GM19238 (cell line): ENCODE results near the gene UST.

Experiments used
- DNase-seq: peaks from one replicate; pipeline ENCODE4 v3.0.0; 2011; ENCODE audit warnings: low spot score; ENCODE audit not compliant: insufficient read length

The UST gene

GRCh38 chr6:148803979-148804378 is 57.1 kb downstream of the UST start:
- no peak for DNase-seq

- no peak for DNase-seq
Measured at GRCh38 chr6:148805777-148806176, 58.9 kb downstream of the UST start.

GRCh38 chr6:148807784-148808183 is 61.0 kb downstream of the UST start:
- DNase-seq = no peak

DNA sequence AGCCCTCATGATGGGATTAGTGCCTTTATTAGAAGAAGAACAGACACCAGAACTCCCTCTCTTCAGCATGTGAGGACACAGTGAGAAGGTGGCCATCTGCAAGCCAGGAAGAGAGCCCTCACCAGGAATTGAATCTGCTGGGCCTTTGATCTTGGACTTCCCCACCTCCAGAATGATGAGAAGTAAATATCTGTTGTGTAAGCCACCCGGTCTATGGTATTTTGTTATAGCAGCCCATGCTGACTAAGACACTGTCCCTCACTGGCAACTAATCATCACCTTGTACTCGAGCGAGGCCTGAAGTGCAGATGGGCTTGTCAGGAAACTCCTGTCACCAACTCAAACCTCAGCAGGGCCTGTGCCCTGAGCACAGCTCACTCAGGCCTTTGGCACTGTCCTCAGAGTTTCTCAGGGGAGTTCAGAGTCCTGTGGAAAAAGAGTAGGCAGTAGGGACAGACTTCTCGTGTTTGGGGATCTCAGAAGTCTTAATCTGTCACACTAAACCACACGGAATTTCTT is 62.0 kb downstream of the UST start:
- DNase-seq = no peak

DNA sequence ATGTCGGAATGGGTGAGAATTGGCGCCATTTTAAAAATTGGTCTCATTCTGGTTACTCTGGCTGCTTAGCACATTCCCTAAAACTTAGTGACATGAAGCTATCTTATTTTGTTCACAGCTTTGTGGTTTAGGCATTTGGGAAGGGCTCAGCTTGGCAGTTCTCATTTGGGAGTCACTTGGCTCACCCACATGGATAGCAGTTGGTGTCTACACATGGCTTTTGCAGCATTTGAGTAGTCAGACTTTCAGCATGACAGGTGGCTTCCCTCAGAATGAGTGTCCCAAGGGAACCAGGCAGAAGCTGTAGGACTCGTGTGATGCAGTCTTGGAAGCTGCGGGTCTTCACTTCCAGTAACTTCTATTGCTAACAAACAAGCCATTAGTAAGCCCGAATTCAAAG is 64.6 kb downstream of the UST start:
- no peak for DNase-seq

DNA sequence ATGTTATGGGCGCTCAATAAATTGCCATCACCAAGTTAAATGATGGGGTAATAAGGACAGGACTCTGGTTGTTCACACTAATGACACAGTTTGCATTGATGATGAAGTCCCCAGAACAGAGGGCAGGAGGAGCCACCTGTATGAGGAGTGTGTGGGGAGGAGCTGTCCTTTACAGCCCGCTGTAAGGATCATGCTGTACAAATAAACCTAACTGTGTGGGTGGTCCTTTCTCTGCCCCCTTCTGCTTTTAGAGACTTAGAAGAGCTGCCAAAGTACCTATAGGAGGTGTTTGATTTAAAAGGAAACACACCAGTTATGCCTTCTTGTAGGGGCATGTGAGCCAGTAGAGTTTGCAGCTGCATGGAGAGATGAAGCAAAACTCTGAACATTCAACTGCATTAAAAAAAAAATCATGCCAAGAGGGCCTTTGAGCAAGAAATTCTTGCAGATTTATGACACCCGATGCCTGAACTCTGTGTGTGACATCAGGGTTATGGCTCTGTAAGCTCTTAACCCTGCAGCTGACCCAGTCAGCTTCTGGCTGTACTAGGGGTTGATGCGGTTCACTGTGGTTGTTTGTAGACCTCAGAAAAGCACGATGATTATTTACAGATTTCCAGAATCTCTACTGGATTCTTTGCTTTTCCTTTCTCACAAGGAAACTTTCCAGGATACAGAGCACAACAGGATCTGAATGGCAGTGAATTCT is 67.4 kb downstream of the UST start:
- no peak for DNase-seq

DNA sequence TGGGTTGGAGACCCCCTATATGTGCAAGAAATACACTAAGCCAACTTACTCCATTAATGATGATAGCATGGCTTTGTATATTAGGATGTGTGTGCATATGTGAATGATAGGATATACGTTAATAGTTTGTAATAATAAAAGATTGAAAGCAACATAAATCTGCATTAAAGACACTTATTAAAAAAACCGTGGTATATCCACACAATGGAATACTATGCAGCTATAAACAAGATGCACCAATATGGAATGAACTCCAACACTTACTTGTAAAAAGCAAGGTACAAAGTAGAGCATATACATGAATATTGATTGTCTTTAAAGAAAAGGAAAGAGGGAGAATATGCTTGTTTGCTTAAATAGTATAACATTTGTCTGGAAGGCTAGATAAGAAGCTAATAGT is 68.0 kb downstream of the UST start:
- no peak for DNase-seq

GRCh38 chr6:148816117-148816516 is 69.3 kb downstream of the UST start:
- no peak for DNase-seq

GRCh38 chr6:148817689-148818088 is 70.9 kb downstream of the UST start:
- DNase-seq = no peak

GRCh38 chr6:148818939-148819575 is 72.2 kb downstream of the UST start:
- DNase-seq = no peak

DNA sequence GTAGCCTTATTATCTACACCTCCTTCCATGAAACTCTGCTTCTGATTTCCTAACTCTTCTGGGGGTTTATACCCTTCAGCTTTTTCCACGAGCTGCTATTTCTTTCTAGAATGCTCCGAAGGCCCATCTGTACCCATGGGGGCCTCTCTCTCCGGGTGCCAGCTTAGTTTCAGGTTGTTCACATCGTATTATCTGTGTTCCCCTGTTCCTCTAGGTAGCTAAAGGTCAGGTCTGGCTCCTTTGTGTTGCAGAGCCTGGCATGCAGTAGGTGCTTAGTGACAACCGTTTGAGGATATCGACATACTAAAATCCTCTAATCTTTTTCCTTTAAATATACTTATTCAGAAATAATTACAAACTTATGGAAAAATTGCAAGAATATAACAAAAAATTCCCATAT is 73.0 kb downstream of the UST start:
- no peak for DNase-seq

GRCh38 chr6:148822819-148823218 is 76.0 kb downstream of the UST start:
- no peak for DNase-seq

DNA sequence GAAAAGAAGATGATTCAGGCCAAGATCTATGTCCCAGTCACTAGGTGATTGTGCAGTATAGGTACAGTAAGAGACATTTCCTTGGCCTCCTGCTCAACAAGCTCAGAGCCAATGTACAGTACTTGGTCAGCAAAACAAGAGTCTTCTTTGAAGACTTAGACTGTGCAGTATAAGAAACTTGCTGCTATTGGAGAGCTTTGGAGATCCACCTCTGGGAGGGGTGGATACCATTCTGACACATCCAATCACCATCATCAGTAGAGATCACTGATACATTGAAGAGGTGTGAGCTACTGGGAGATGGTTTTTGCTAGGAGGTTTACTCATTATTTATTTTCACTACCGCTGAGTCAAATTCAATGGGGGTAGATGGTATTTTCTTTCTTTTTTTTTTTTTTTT is 77.5 kb downstream of the UST start:
- DNase-seq = no peak

DNA sequence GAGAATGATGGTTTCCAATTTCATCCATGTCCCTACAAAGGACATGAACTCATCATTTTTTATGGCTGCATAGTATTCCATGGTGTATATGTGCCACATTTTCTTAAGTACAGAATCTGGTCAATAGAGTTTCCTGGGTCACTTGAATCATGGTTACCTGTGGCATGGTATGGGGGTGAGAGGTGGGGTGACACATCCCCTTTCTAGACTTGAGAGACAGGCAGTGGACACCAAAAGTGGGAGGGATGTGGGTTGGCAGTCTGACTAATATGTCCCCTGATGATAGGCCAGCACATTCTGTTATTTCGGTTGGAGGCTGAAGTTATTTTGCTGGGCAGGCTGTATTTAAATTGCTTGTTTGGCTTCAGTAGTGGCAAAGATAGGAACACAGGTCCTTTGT is 78.1 kb downstream of the UST start:
- DNase-seq = no peak

DNA sequence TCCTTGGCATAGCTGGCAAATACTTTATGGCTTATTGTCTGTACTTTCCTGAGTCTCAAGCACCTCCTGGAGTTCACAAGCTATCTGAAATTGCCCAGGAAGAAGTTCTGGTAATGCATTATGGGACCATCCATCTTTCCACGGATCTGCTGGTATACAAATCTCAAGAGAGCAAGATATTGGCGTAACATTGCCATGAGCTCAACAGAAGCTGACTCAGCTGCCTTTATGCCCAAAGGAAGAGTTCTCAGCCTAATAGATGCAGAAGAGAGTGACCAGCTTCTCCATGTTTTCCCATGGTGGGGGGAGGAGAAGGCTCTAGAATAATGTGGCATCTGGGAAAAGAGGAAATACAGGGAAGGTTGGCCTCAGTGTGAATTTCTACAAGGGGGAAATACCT is 78.7 kb downstream of the UST start:
- no peak for DNase-seq

GRCh38 chr6:148827416-148828045 is 80.7 kb downstream of the UST start:
- DNase-seq = no peak

DNA sequence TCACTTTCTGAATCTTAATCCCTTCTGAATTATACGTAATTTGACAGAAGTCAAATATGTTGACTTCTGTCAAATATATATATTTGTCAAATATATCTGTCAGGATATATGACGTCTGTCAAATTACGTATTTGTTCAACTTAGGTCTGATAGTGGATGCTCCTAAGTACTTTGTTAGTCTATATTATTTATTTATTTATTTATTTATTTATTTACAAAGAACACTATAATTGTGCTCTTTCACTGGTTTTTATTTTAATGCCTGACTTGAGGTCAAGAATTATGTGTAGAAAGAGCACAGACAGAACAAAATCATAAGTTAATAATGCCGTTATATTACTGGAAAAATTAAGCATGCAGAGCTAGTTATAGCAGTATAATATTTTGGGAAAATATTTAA is 81.2 kb downstream of the UST start:
- DNase-seq = no peak

GRCh38 chr6:148829415-148830101 is 82.7 kb downstream of the UST start:
- DNase-seq = no peak

- DNase-seq = no peak
Measured at GRCh38 chr6:148830614-148831013, 83.8 kb downstream of the UST start.

GRCh38 chr6:148831064-148831463 is 84.2 kb downstream of the UST start:
- no peak for DNase-seq

GRCh38 chr6:148831531-148831930 is 84.7 kb downstream of the UST start:
- no peak for DNase-seq

- DNase-seq = no peak
Measured at GRCh38 chr6:148835920-148836441, 89.2 kb downstream of the UST start.
